HG02885 (cell line): ENCODE data around the gene TRAF7.

Experiments
- ATAC-seq: cut with Tn5 transposase; IDR thresholded peaks from one replicate; pipeline ENCODE4 v1.9.1; 2021; ENCODE audit warnings: mild to moderate bottlenecking; ENCODE audit not compliant: unreplicated experiment, poor library complexity

The TRAF7 gene

DNA sequence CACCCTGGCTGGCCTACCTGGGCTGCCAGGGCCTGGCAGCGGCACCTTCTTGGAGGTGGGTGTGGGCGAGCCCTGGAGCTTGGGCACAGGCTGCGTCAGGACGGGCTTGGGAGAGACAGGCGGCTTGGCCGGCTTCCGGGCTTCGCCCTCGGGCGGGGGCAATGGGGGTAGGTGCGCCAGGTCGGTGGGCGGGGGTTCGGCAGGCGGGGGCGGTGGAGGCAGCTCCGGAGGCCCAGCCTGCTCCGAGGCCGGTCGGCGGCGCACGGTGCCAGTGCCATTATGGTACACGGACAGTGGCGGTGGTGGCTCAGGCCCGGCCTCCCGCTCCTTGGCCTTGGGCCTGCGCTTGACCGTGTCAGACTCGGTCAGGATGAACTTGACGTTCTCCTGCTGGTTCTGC lies 24.0 kb downstream of the TRAF7 start:
- no peak for ATAC-seq

DNA sequence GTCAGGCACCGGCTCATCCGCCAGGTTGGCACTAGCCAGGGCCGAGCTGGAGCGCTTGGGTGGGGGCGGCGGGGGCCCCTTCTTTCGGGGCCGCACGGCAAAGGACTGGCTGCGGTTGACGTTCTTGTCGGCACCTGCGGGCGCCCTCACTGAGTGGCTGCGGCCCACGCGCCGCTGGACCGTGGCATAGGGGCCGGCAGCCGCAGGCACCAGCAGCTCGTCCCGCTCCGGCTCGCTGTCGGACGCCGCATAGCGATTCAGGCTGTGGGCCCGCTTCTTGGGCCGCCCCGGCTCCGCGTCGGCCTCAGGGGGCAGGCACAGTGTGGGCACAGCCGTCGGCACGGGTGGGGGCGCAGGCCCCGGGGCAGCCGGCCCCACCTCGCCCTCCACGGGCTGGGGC lies 24.9 kb downstream of the TRAF7 start:
- ATAC-seq, result no peak

GRCh38 chr16:2180962-2181923 lies 25.7 kb downstream of the TRAF7 start:
- ATAC-seq, result no peak

GRCh38 chr16:2181952-2182351 lies 26.4 kb downstream of the TRAF7 start:
- no peak for ATAC-seq

DNA sequence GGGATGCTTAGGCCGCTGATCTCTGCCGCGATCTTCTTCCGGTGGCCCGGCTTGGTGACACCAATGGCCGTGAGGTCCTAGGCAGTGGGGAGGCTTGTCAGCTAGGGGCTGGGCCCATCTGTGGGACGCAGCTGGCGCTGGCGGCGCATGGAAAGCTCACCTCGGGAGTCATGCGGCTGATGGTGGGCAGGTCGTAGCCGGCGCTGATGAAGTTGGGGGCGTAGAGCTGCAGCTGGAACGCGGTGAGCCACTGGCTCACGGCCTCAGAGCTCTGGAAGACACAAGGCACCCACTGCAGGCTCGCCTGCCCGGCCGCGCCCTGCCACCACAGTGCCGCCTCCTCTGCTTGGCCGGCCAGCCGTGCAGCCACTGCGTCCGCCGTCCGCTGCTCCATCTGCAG lies 28.1 kb downstream of the TRAF7 start:
- no peak for ATAC-seq

- ATAC-seq, result no peak
Observed at GRCh38 chr16:2184346-2184745, 28.8 kb downstream of the TRAF7 start.

DNA sequence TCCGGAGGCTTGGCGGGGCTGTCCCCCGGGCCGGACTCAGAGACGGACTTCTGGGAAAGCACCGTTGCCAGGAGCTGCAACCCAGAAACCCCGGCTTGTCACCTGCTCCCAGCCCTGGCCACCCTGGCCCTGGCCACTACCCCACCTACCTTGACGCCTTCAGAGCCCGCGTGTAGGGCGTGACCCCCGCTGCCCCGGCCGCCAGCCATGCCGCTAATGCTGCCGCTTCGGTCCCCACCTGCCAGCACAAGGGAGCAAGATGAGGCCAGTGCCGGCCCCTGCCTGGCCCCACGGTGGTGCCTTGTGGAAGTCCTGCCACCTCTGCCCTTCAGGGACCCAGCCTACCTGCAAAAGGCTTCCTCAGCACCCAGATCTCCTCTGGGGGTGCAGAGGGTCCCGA lies 29.4 kb downstream of the TRAF7 start:
- ATAC-seq, result no peak

GRCh38 chr16:2186064-2186463 lies 30.5 kb downstream of the TRAF7 start:
- ATAC-seq, result no peak

DNA sequence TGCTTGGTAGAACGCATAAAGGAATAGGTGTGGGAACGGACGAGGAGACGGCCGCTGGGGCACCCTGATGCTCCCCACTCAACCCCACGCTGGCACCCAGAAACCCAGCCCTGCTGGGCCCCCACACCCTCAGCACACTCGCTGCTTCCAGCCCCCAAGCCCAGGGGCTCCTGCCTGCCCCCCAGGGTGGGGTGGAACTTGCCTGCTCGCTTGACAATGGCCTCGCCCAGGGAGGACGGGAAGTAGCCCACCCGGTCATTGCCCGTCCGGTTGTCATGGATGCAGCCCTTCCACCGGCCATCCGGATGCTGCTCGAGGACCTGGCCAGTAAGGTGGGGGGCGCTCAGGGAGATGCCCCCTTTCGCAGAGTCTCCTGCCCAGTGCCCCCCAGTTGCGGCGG lies 30.9 kb downstream of the TRAF7 start:
- no peak for ATAC-seq

- no peak for ATAC-seq
Observed at GRCh38 chr16:2187212-2187611, 31.6 kb downstream of the TRAF7 start.

DNA sequence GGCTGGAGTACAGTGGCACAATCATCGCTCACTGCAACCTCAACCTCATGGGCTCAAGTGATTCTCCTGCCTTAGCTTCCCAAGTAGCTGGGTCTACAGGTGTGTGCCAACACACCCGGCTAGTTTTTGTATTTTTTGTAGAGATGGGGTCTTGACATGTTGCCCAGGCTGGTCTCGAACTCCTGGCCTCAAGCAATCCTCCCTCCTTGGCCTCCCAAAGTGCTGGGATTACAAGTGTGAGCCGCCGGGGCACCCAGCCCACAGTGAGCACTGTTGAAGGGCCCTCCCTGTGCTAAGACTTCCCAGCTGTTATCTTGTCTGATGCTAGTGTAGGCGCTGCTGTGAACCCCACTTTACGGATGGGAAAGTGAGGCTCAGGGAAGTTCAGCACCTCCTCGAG lies 32.8 kb downstream of the TRAF7 start:
- no peak for ATAC-seq

DNA sequence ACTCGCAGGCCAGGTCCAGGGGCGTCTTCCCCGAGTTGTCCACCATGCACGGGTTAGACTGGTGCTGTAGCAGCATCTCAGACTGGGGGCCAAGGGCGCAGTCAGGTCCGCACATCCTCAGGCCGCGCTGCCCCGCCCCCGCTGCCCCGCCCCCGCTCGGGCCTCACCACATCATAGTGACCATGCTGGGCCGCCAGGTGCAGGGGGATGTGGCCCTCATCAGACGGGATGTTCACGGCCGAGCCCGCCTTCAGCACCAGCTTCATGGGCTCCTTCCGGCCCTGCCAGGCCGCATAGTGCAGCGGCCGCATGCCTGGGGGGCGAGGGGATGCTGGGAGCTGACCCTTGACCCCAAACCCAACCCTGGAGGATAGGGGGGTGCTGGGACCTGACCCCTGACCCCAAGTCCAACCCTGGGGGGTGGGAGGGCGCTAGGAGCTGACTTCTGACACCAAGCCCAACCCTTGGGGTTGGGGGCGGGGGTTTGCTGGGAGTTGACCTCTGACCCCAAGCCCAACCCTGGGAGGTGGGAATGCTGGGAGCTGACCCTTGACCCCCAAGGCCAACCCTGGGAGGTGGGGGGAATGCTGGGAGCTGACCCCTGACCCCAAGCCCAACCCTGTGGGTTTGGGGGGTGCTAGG lies 33.8 kb downstream of the TRAF7 start:
- no peak for ATAC-seq

- ATAC-seq, result no peak
Observed at GRCh38 chr16:2190002-2190658, 34.5 kb downstream of the TRAF7 start.

DNA sequence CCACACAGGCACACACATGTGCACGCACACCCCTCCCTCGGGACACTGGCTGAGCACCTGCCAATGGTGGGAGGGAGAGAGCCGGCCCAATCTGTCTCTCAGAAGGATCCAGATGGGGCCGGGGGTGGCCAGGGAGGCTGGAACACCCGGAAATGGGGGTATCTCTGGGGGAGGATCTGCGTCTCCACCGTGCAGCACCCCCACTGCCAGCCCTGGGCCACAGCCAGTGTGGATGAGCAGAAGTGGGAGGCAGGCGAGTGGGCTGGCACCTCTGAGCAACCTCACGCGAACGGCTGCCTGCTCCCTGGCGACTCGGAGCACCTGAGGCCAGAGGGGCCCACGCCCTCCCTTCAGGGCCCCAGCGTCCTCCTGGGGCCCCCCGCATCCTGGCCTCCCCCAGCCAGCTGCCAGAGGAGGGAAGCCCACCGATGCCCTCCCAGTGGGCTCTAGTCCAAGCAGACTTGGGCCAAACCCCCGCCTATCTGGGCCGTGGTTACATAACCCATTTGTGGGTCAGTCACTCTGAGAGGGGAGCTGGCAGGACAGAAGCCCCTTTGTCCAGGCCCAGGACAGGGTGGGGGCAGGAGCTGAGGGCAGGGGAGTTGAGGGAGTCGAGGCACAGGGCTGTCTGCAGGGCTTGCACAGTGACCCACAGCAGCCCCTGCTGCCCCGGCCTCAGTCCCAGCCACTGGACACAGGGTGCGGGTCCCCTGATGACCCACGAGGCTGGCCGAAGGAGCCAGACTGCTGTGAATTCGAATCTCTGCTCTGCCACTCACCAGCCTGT lies 35.3 kb downstream of the TRAF7 start:
- no peak for ATAC-seq

GRCh38 chr16:2191446-2191706 lies 35.8 kb downstream of the TRAF7 start:
- ATAC-seq, result no peak

- no peak for ATAC-seq
Observed at GRCh38 chr16:2194166-2194834, 38.7 kb downstream of the TRAF7 start.

DNA sequence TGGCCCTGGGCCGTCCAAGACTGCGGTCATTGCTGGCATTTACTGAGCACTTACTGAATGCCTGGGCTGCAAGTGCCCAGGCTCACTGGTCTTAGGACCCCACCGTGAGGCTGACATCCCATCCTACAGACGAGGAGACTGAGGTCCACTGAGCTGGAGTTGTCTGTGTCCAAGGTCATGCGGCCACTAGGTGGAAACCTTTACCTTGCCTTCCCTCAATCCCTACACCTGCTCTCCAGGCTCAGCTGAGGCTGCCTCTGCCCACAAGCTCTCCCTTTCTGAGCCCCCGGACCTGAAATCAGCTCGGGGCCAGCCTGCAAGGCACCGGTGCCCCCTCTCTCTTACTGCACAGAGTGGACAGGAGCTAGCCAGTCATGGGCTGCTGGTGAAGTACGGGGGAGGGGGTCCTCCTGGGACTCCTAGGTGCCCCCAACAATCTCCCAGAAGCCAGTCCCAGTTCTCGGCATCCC lies 39.3 kb downstream of the TRAF7 start:
- no peak for ATAC-seq

- ATAC-seq, result no peak
Observed at GRCh38 chr16:2195322-2196161, 40.0 kb downstream of the TRAF7 start.
